Measurements from ENCODE around the gene CCDC9B. TPM values are rescaled to one million over a fixed set of nuclear protein-coding genes. Genes with fewer than 3 reads are reported as not detected.

CCDC9B gene
- total RNA-seq, 2 donors from 2014 or later = 30.1 to 57.1 TPM

GRCh38 chr15:40298216-40298935 is 42.4 kb downstream of the CCDC9B start:
- H3K4me3 ChIP-seq = no peak overlapping the region
- H3K27me3 ChIP-seq (replicated peaks; ENCODE audit: insufficient read depth) = no peaks in the 10 kb centered on the region
- TF ChIP-seq CTCF (IDR thresholded peaks at IDR 0.05) = no peak
- no peaks in the 10 kb centered on the region for H3K4me1 ChIP-seq (ENCODE audit: control insufficient read depth in 1 of 2, low read depth in 2 of 2)
- no peak for DNase-seq (ENCODE audit: low spot score)
- no peaks in the 10 kb centered on the region for H3K9me3 ChIP-seq
- no peak for ATAC-seq (ENCODE audit: insufficient number of reproducible peaks, low FRiP score, low read depth)
- no peaks in the 10 kb centered on the region for H3K36me3 ChIP-seq
- H3K27ac ChIP-seq = no peak overlapping the region

GRCh38 chr15:40297356-40297755 is 43.4 kb downstream of the CCDC9B start:
- DNase-seq (ENCODE audit: low spot score) (no peak), ATAC-seq (ENCODE audit: insufficient number of reproducible peaks, low FRiP score, low read depth) (no peak)
- Histone ChIP-seq H3K4me3 (no peak overlapping the region), H3K27me3 (replicated peaks; ENCODE audit: insufficient read depth) (no peaks in the 10 kb centered on the region), H3K36me3 (no peaks in the 10 kb centered on the region), H3K27ac (no peak overlapping the region), H3K4me1 (ENCODE audit: control insufficient read depth in 1 of 2, low read depth in 2 of 2) (no peaks in the 10 kb centered on the region), H3K9me3 (no peaks in the 10 kb centered on the region)
- TF ChIP-seq CTCF (IDR thresholded peaks at IDR 0.05) = no peak

- no peak overlapping the region for H3K27ac ChIP-seq
- H3K4me1 ChIP-seq (ENCODE audit: control insufficient read depth in 1 of 2, low read depth in 2 of 2) = no peaks in the 10 kb centered on the region
- ATAC-seq (ENCODE audit: insufficient number of reproducible peaks, low FRiP score, low read depth) (no peak), DNase-seq (ENCODE audit: low spot score) (no peak)
- H3K27me3 ChIP-seq (replicated peaks; ENCODE audit: insufficient read depth) = no peaks in the 10 kb centered on the region
- H3K9me3 ChIP-seq = no peaks in the 10 kb centered on the region
- TF ChIP-seq CTCF (IDR thresholded peaks at IDR 0.05) = no peak
- H3K36me3 ChIP-seq = no peaks in the 10 kb centered on the region
- H3K4me3 ChIP-seq = no peak overlapping the region
These were observed 44.0 kb downstream of the CCDC9B start for GRCh38 chr15:40296561-40297230.

GRCh38 chr15:40295877-40296560 is 44.7 kb downstream of the CCDC9B start:
- no peaks in the 10 kb centered on the region for H3K27me3 ChIP-seq (replicated peaks; ENCODE audit: insufficient read depth)
- no peak overlapping the region for H3K27ac ChIP-seq
- no peak for TF ChIP-seq CTCF (IDR thresholded peaks at IDR 0.05)
- no peaks in the 10 kb centered on the region for H3K36me3 ChIP-seq
- H3K4me1 ChIP-seq (ENCODE audit: control insufficient read depth in 1 of 2, low read depth in 2 of 2) = peaks cover 0 to 1% of the 10 kb centered on the region in 2 donors
- DNase-seq (ENCODE audit: low spot score) (no peak), ATAC-seq (ENCODE audit: insufficient number of reproducible peaks, low FRiP score, low read depth) (no peak)
- H3K9me3 ChIP-seq = no peaks in the 10 kb centered on the region
- no peak overlapping the region for H3K4me3 ChIP-seq

GRCh38 chr15:40295297-40295696 is 45.4 kb downstream of the CCDC9B start:
- TF ChIP-seq CTCF (IDR thresholded peaks at IDR 0.05) = no peak
- H3K36me3 ChIP-seq = no peaks in the 10 kb centered on the region
- DNase-seq (ENCODE audit: low spot score) (no peak), ATAC-seq (ENCODE audit: insufficient number of reproducible peaks, low FRiP score, low read depth) (no peak)
- no peaks in the 10 kb centered on the region for H3K27me3 ChIP-seq (replicated peaks; ENCODE audit: insufficient read depth)
- no peak overlapping the region for H3K4me3 ChIP-seq
- no peak overlapping the region for H3K27ac ChIP-seq
- H3K4me1 ChIP-seq (ENCODE audit: control insufficient read depth in 1 of 2, low read depth in 2 of 2) = peaks cover 0 to 3% of the 10 kb centered on the region in 2 donors
- H3K9me3 ChIP-seq = no peaks in the 10 kb centered on the region

All from thoracic aorta (tissue), 2 donors.